Measurements from ENCODE around the gene GLRX3. TPM values are rescaled to one million over a fixed set of nuclear protein-coding genes. Genes with fewer than 3 reads are reported as not detected.
"Not testable (repeated sequence)": the region's sequence is repeated elsewhere in the genome, so short reads cannot be mapped to it uniquely, and the experiment has no call there.

The GLRX3 gene
- polyA plus RNA-seq (ENCODE audit: insufficient read length in 10 of 10) = 10 to 100 TPM; 58.5 to 69.0 (median 60.7) TPM
- long read RNA-seq, donor 1, transcript GLRX3-201 (11 exons, 1,302 nt) = major isoform, 20 of 24 reads
- long read RNA-seq, donor 1, partial matches to known transcripts = 0 of 24 reads
- long read RNA-seq, donor 1, other reads (novel, unspliced or antisense) = 0 of 24 reads
- long read RNA-seq, donor 2, transcript GLRX3-201 (11 exons, 1,302 nt) = major isoform, 13 of 20 reads
- long read RNA-seq, donor 2, partial matches to known transcripts = 5 of 20 reads
- long read RNA-seq, donor 2, other reads (novel, unspliced or antisense) = 0 of 20 reads
- long read RNA-seq, donor 3 = 0 reads
- long read RNA-seq, donor 4, transcript GLRX3-201 (11 exons, 1,302 nt) = major isoform, 16 of 24 reads
- long read RNA-seq, donor 4, partial matches to known transcripts = 6 of 24 reads
- long read RNA-seq, donor 4, other reads (novel, unspliced or antisense) = 0 of 24 reads
- long read RNA-seq, donor 5, transcript GLRX3-201 (11 exons, 1,302 nt) = major isoform, 26 of 40 reads
- long read RNA-seq, donor 5, partial matches to known transcripts = 12 of 40 reads
- long read RNA-seq, donor 5, other reads (novel, unspliced or antisense) = 0 of 40 reads
- long read RNA-seq, donor 6, transcript GLRX3-201 (11 exons, 1,302 nt) = major isoform, 22 of 23 reads
- long read RNA-seq, donor 6, partial matches to known transcripts = 0 of 23 reads
- long read RNA-seq, donor 6, other reads (novel, unspliced or antisense) = 0 of 23 reads
- long read RNA-seq, donor 7, transcript GLRX3-201 (11 exons, 1,302 nt) = major isoform, 11 of 13 reads
- long read RNA-seq, donor 7, partial matches to known transcripts = 0 of 13 reads
- long read RNA-seq, donor 7, other reads (novel, unspliced or antisense) = 0 of 13 reads
- long read RNA-seq, donor 8, transcript GLRX3-201 (11 exons, 1,302 nt) = major isoform, 24 of 37 reads
- long read RNA-seq, donor 8, partial matches to known transcripts = 10 of 37 reads
- long read RNA-seq, donor 8, other reads (novel, unspliced or antisense) = 0 of 37 reads
- long read RNA-seq, donor 9, partial matches to known transcripts = 0 of 2 reads
- long read RNA-seq, donor 9, other reads (novel, unspliced or antisense) = 0 of 2 reads

GRCh38 chr10:130136226-130137089, at the start of gene GLRX3:
GLRX3 (plus strand) TSS chr10:130136391; CDS start chr10:130136421, 30 bp downstream.
- DNase-seq = peak; percentile 85 to 96 (median 89)

GRCh38 chr10:130090565-130090964, 45.6 kb upstream of the GLRX3 start:
- not testable (repeated sequence) for DNase-seq

- DNase-seq = no peak
Observed at GRCh38 chr10:130099344-130099743, 36.8 kb upstream of the GLRX3 start.

- peak in 1 of 3 donors; percentile 8 for DNase-seq
Observed at GRCh38 chr10:130105724-130106123, 30.5 kb upstream of the GLRX3 start.

GRCh38 chr10:130108146-130108545, 28.0 kb upstream of the GLRX3 start:
- not testable (repeated sequence) for DNase-seq

GRCh38 chr10:130108934-130109604, 27.1 kb upstream of the GLRX3 start:
- DNase-seq = no peak

DNA sequence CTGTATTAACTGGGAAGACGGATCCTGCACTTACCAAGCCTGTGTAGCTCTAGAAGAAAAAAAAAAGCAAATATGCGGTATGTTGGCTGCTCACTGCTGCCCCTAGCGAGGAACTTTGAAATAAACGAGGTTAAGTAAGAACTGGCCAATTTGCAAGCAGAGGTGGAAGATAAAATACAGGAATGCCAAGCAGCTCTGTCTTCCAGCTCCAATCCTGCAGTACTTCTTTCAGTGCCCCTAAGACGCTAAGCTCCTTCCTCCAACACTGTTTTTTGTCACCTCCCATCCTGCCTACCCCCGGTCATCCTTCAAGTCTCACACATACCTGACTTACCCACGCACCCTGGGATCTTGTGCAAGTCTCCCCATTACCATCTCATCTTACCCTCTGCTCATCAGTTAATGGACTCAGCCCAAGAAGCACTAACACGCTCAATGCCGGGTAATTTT, 26.4 kb upstream of the GLRX3 start:
- peak; percentile 90 to 96 (median 93) for DNase-seq

DNA sequence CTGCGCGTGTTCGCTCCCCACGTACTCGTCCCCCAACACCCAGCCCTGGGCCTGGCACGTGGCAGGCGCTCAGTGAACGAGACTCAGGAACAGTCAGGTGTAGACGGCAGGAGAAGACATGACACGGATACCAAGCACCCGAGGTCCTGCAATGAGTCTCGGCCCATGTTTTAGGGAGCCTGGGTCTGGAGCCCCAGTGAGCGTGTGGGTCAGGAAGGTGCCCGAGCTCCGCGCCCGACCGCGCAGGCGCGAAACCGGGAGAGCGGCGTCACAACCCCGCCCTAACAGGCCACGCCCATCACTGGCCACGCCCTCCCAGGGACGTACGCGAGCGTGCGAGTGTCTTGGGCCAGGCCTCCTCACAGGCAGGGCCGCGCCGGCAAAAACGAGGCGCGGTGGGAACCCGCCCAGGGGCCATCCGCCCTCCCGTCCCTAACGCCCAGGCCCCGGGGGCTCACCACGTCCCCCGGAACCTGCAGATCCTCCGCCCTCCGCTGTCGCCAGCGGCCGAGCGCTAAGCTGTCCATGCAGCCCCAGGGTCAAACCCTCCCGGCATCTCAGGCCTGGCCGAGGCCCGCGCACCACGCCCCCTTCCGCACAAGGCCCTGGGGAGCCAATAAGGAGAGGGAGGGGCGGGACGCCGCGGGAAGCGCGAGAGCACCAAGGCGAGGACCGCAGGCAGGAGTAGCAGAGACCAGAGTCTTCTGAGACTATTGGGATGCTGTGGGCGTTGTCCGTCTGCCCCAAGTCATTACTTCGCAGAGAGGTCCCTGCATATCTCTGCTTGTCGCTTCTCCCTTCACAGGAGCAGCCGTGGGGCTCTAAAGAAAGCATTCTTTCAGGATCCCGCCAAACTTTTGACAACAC, 25.7 kb upstream of the GLRX3 start, which contains the start of gene C10orf143:
Gene C10orf143 (minus strand): TSS at position 585 of the 867 bp plus-strand sequence. CDS start 58 bp downstream, at position 527.
- peak; percentile 98 to 100 (median 99) for DNase-seq

DNA sequence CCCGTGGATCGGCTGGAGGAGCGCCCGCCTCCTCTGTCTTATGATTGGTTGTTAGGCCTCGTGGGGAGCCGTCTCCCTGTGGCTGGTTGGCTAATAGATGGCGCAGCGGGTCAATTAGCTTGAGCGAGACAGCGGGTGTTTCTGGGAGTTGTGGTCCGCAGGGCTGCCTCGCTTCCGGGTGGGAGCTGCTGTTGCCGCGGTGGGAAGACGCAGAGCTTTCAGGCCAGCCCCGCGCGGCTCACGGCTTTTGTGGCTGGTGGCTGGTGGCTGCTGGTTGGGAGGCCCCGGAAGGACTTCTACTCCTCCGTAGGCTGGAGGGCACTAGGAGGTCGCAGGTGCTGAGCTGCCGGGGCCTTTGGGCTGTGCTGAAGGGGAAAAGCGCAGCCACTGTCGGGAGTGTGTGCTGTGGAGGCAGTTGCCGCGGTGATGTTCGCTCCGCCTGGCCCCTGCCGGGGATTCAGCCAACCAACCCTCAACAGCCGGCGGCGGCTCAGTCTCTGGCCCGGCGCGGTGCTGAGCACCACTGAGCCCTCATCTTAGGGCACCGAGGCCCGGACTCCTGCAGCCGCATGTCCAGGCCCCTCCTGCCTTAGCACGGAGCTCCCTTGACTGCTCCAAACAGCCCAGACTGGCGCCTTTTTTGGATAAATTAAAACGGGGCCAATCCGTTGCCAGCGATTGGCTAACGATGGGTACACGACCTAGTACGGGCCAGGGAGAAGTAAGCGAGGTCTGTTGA, 24.9 kb upstream of the GLRX3 start:
- DNase-seq = peak; percentile 97 to 100 (median 98)

DNA sequence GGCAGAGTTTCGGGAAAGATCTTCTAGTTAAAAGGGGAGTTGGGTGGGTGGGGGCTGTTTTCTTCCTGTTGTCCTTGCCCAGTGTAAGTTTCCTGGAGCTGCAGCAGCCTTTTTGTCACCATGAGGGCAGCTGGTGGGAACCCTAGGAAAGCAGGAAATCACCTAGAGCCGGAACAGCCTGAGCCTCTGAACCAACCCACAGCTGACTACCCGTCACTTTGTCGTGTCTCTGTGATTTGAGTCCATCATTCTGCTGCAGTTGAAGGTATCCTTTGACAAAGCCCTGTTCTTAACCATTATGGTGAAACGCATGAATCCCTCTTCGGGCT, 24.4 kb upstream of the GLRX3 start:
- DNase-seq = no peak

- DNase-seq = no peak
Observed at GRCh38 chr10:130112821-130113220, 23.4 kb upstream of the GLRX3 start.

- DNase-seq = not testable (repeated sequence)
Observed at GRCh38 chr10:130116942-130117341, 19.2 kb upstream of the GLRX3 start.

DNA sequence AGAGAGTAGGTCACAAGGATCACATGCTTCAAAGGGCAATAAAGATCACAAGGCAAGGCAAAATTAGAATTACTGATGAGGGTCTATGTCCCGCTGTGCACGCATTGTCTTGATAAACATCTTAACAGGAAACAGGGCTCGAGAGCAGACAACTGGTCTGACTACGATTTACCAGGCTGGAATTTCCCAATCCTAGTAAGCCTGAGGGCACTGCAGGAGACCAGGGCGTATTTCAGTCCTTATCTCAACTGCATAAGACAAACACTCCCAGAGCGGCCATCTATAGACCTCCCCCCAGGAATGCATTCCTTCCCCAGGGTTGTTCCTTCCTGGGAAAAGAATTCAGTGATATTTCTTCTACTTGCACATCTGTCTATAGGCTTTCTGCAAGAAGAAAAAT, 18.7 kb upstream of the GLRX3 start:
- DNase-seq = not testable (repeated sequence)

DNA sequence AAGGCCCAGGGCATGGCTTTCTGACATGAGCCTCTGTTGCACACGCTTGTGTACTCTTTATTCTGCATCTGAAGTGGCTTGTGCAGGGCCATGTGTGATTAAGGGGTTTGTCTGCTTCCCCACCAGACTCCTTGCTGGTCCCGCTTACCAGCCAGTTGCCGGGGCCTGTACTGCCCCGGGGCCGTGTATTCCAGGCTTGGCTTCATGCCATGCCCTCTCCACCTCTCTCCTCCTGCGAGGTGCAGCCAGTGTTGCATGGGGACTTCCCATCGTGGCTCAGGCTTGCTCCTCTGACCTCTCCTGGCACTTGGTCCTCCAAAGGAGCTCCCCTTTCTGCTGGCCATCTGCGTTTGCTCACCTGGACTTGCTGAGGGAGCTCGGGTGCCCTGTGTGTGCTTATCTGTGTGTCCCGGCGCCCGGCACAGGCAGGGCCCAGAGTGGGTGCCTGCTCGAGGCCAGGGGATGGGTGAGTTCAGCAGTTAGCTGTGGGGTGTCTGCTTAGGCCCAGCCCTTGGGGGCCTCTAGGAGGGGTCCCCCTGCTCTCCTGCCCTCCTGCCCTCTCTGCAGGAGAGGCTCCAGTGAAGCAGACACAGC, 14.6 kb upstream of the GLRX3 start:
- DNase-seq = no peak

DNA sequence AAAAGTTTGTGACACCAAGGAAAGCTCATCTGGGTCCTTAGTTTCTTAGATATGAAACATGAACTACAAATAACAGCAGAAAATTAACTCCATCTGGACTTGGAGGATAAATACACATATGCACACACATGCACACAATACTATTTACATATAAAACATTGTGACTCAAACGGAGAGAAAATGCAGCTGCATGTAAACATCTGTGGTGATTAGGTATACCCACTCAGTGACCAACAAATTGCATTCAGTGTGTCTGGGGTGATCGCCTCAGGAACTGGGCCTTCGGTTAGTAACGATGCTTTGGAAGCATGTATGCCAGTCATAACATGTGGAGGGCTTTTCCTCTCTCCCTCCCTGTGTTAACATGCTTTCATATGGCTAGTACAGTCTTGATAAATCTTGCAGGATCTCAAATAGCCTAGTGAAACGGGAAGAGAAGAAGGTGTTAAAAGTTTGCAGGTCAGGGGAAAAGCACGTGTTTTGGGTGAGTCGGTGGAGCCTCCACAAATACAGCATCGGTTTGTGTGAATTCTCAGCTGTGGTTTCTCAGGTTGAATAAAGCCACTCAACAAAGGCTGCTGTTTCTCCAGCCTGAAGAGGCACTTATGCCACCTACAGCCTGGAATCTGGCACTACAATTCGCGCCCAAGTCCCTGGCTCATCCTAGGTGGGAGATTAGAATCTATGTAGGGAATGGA, 8.7 kb upstream of the GLRX3 start:
- peak; percentile 47 to 75 (median 61) for DNase-seq

- DNase-seq = peak in 1 of 3 donors; percentile 25
Observed at GRCh38 chr10:130128062-130128781, 8.0 kb upstream of the GLRX3 start.

DNA sequence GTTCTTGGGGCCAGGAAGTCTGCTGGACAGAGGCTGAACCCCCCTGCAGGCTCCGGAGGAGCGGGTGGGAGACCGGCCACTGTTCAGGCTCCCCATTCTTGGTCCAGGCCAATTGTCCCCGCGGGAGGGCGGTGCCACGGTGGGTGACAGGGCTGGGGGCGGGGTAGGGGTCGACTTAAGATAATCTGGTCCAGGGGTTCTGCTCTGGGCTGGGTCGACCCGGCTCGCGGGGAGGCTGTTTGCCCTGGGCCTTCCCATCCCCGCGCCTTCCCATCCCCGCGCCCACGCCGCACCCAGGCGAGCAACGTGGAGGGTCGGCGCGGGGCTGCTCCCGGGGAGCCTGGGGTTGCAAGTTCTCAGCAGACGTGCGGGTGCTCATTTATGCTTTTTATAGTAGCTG, 7.3 kb upstream of the GLRX3 start:
- DNase-seq = no peak
